Peyer's patch (tissue), 4 donors: ENCODE data around the gene PRSS50. TPM values are rescaled to one million over a fixed set of nuclear protein-coding genes. Genes with fewer than 3 reads are reported as not detected.

Experiments used
- DNase-seq, 3 donors: peaks; one replicate each; pipeline ENCODE4 v3.0.0-alpha.2; 2017 to 2019
- H3K27ac ChIP-seq, 4 donors: fragments of 200-600 bp; sonication (generic); one replicate each; pipeline ENCODE4 v1.5.1; 2016 to 2019
- H3K27me3 ChIP-seq, 2 donors: fragments of 200-600 bp; sonication (generic); one replicate each; pipeline ENCODE4 v1.5.1; 2019
- H3K36me3 ChIP-seq, 3 donors: fragments of 200-600 bp; sonication (generic); one replicate each; pipeline ENCODE4 v1.5.1; 2016 to 2019
- H3K4me1 ChIP-seq, 4 donors: fragments of 200-600 bp; sonication (generic); one replicate each; pipeline ENCODE4 v1.5.1; 2016 to 2019
- H3K4me3 ChIP-seq, 4 donors: fragments of 200-600 bp; sonication (generic); 1 replicate in 3 of 4; 2 replicates in 1 of 4; pipeline ENCODE4 v1.5.1; 2016 to 2019; ENCODE audit warnings: mild to moderate bottlenecking in 1 of 4
- H3K9me3 ChIP-seq, 4 donors: fragments of 200-600 bp; sonication (generic); one replicate each; pipeline ENCODE4 v1.5.1; 2016 to 2019; ENCODE audit warnings: mild to moderate bottlenecking in 1 of 4
- CTCF ChIP-seq, 6 experiments: fragments of 450-650 bp in 4 of 6; fragments of 200-600 bp in 2 of 6; sonication (generic) in 1 of 6; IDR thresholded peaks; one replicate each; pipeline ENCODE4 v1.5.1; 2017 to 2019; ENCODE audit warnings: antibody characterized with exemption in 6 of 6, mild to moderate bottlenecking in 3 of 6, moderate library complexity in 1 of 6
- POLR2A ChIP-seq, 2 donors: fragments of 450-650 bp; IDR thresholded peaks; one replicate each; pipeline ENCODE4 v1.5.1; 2017; ENCODE audit warnings: antibody characterized with exemption in 2 of 2, mild to moderate bottlenecking in 2 of 2, moderate library complexity in 2 of 2
- total RNA-seq, 4 donors: library from RNA; depleted of rRNA; stranded (reverse); fragments of >200 nt; gene quantifications; one replicate each; pipeline ENCODE4 v1.1.0, GENCODE V29; 2016

The PRSS50 gene
- total RNA-seq, 4 donors from 2014 or later, result not detected

DNA sequence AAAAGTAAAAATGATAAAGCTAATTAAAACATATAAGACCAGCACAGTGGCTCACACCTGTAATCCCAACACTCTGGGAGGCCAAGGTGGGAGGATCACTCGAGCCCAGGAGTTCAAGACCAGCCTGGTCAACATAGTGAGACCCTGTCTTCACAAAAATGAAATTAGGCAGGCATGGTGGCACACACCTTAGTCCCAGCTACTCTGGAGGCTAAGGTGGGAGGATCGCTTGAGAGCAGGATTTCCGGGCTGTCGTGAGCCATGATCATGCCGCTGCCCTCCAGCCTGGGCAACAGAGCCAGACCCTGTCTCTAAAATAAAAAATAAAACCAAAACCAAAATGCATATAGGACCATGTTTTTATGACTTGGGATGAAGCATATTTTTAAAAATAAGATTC, 4.8 kb upstream of the PRSS50 start:
- DNase-seq, result peak in 1 of 3 donors; percentile 7
- no peak overlapping the region for H3K4me3 ChIP-seq
- TF ChIP-seq CTCF (IDR thresholded peaks at IDR 0.05), result no peak
- TF ChIP-seq POLR2A (IDR thresholded peaks at IDR 0.05), result no peak
- no peaks in the 10 kb centered on the region for H3K4me1 ChIP-seq
- H3K27ac ChIP-seq, result no peak overlapping the region
- H3K36me3 ChIP-seq, result no peaks in the 10 kb centered on the region
- no peaks in the 10 kb centered on the region for H3K27me3 ChIP-seq
- H3K9me3 ChIP-seq, result no peaks in the 10 kb centered on the region

DNA sequence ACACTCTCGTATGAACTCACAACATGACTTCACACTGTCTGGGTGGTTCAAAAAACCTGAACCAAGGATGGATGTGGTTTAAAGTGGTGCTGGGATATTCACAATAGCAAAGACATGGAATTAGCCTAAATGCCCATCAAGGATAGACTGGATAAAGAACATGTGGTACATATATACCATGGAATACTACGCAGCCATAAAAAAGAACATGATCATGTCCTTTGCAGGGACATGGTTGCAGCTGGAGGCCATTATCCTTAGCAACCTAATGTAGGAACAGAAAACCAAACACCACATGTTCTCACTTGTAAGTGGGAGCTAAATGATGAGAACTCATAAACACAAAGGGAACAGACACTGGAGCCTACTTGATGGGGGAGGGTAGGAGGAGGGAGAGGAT, 3.3 kb upstream of the PRSS50 start:
- Histone ChIP-seq H3K9me3 (no peaks in the 10 kb centered on the region), H3K4me1 (no peaks in the 10 kb centered on the region), H3K27me3 (no peaks in the 10 kb centered on the region), H3K4me3 (no peak overlapping the region), H3K27ac (no peak overlapping the region), H3K36me3 (no peaks in the 10 kb centered on the region)
- DNase-seq, result no peak
- TF ChIP-seq CTCF (IDR thresholded peaks at IDR 0.05) (no peak), POLR2A (IDR thresholded peaks at IDR 0.05) (no peak)

- H3K27me3 ChIP-seq, result no peaks in the 10 kb centered on the region
- no peaks in the 10 kb centered on the region for H3K9me3 ChIP-seq
- peak in 2 of 3 donors; percentile 19 to 30 for DNase-seq
- TF ChIP-seq POLR2A (IDR thresholded peaks at IDR 0.05), result no peak
- no peak for TF ChIP-seq CTCF (IDR thresholded peaks at IDR 0.05)
- no peak overlapping the region for H3K4me3 ChIP-seq
- no peak overlapping the region for H3K27ac ChIP-seq
- no peaks in the 10 kb centered on the region for H3K36me3 ChIP-seq
- no peaks in the 10 kb centered on the region for H3K4me1 ChIP-seq
Observed at GRCh38 chr3:46719735-46720271, 2.1 kb upstream of the PRSS50 start.

DNA sequence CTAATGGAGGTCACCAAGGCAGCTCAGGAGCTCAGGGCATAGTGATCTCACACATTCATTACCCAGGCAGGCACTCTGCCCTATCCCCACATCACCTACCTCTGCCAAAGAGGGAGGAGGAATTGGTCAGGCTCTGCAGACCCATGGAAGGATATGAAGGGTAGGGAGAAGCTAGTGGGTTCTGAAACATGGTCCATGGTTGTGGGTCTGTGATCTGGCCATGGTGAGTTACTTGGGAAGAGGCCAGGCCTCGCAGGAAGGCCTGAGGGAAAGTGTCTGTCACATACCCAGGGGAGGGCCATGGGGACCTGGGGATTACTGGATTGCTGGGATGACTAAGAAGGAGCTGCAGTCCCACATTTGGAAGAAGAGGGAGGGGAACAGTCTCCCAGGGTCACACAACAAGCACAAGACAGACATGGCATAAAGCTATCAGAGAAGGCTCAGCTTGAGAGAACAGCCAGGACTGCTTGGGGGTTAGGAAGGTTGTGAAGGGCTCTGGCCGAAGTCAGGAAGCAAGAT, 1.4 kb upstream of the PRSS50 start:
- DNase-seq, result peak in 1 of 3 donors; percentile 15
- TF ChIP-seq CTCF (IDR thresholded peaks at IDR 0.05) (no peak), POLR2A (IDR thresholded peaks at IDR 0.05) (no peak)
- no peaks in the 10 kb centered on the region for H3K36me3 ChIP-seq
- no peaks in the 10 kb centered on the region for H3K9me3 ChIP-seq
- no peaks in the 10 kb centered on the region for H3K4me1 ChIP-seq
- no peaks in the 10 kb centered on the region for H3K27me3 ChIP-seq
- no peak overlapping the region for H3K27ac ChIP-seq
- no peak overlapping the region for H3K4me3 ChIP-seq

- no peaks in the 10 kb centered on the region for H3K36me3 ChIP-seq
- TF ChIP-seq POLR2A (IDR thresholded peaks at IDR 0.05), result no peak
- TF ChIP-seq CTCF (IDR thresholded peaks at IDR 0.05), result no peak
- H3K9me3 ChIP-seq, result no peaks in the 10 kb centered on the region
- H3K4me1 ChIP-seq, result no peaks in the 10 kb centered on the region
- no peak overlapping the region for H3K27ac ChIP-seq
- H3K4me3 ChIP-seq, result no peak overlapping the region
- DNase-seq, result peak; percentile 13 to 40 (median 37)
- no peaks in the 10 kb centered on the region for H3K27me3 ChIP-seq
Observed at GRCh38 chr3:46716461-46717441, 918 bp downstream of the PRSS50 start.
